Measurements from ENCODE around the gene MSANTD1. TPM values are rescaled to one million over a fixed set of nuclear protein-coding genes. Genes with fewer than 3 reads are reported as not detected.

Gene MSANTD1
- total and polyA plus RNA-seq, 3 experiments from 2014 or later: 0.38 to 0.46 TPM; not detected in 1

GRCh38 chr4:3218824-3219760 is 29.9 kb upstream of the MSANTD1 start:
- H3K4me3 ChIP-seq (ENCODE audit: low read length): no peak overlapping the region
- no peak overlapping the region for H3K27ac ChIP-seq (ENCODE audit: low read depth, low read length)
- peaks cover 5 to 95% (median 37%) of the 10 kb centered on the region in 3 donors for H3K36me3 Mint-ChIP-seq
- no peaks in the 10 kb centered on the region for H3K9me3 Mint-ChIP-seq
- CTCF ChIA-PET: interaction anchor here (1.0 to 1.6 kb wide), 2 partner anchors 8 to 26 kb away, joined by 3 to 5 read pairs; no protein-coding TSS in a partner anchor
- H3K4me3 Mint-ChIP-seq: no peak overlapping the region
- POLR2A ChIA-PET: no interaction called here
- H3K27me3 ChIP-seq (ENCODE audit: insufficient read depth, low read length, poor library complexity, severe bottlenecking): no peaks in the 10 kb centered on the region
- peaks cover 65% of the 10 kb centered on the region for H3K36me3 ChIP-seq (ENCODE audit: insufficient read depth, low read length)
- DNase-seq: peak in 1 of 5 donors; percentile 32
- H3K9me3 ChIP-seq (ENCODE audit: low read length): no peaks in the 10 kb centered on the region
- H3K4me1 ChIP-seq (ENCODE audit: insufficient read depth, low read length): no peaks in the 10 kb centered on the region
- peaks cover 9 to 14% (median 9%) of the 10 kb centered on the region in 3 donors for H3K4me1 Mint-ChIP-seq
- peaks cover 0 to 4% of the 10 kb centered on the region in 2 donors for H3K27me3 Mint-ChIP-seq
- peak overlapping the region in 3 of 8 donors; percentile 33 to 92 (median 77) for H3K27ac Mint-ChIP-seq

- Histone ChIP-seq H3K4me1 (ENCODE audit: insufficient read depth, low read length) (no peaks in the 10 kb centered on the region), H3K36me3 (ENCODE audit: insufficient read depth, low read length) (peaks cover 68% of the 10 kb centered on the region), H3K27ac (ENCODE audit: low read depth, low read length) (no peak overlapping the region), H3K9me3 (ENCODE audit: low read length) (no peaks in the 10 kb centered on the region), H3K4me3 (ENCODE audit: low read length) (no peak overlapping the region), H3K27me3 (ENCODE audit: insufficient read depth, low read length, poor library complexity, severe bottlenecking) (no peaks in the 10 kb centered on the region)
- DNase-seq: peak in 1 of 5 donors; percentile 16
- H3K4me1 Mint-ChIP-seq: peaks cover 9 to 14% (median 9%) of the 10 kb centered on the region in 3 donors
- peak overlapping the region in 2 of 8 donors; percentile 33 to 91 for H3K27ac Mint-ChIP-seq
- H3K9me3 Mint-ChIP-seq: no peaks in the 10 kb centered on the region
- POLR2A ChIA-PET: no interaction called here
- peak overlapping the region in 2 of 7 donors; percentile 16 to 51 for H3K4me3 Mint-ChIP-seq
- CTCF ChIA-PET: interaction anchor here (1.0 kb wide), 1 partner anchor 9 kb away, joined by 3 read pairs; no protein-coding TSS in a partner anchor
- H3K36me3 Mint-ChIP-seq: peaks cover 5 to 95% (median 36%) of the 10 kb centered on the region in 3 donors
- peaks cover 0 to 4% of the 10 kb centered on the region in 2 donors for H3K27me3 Mint-ChIP-seq
Observed at GRCh38 chr4:3219761-3220475, 29.0 kb upstream of the MSANTD1 start.

GRCh38 chr4:3220476-3221183 is 28.3 kb upstream of the MSANTD1 start:
- Histone ChIP-seq H3K36me3 (ENCODE audit: insufficient read depth, low read length) (peaks cover 63% of the 10 kb centered on the region), H3K4me3 (ENCODE audit: low read length) (no peak overlapping the region), H3K27me3 (ENCODE audit: insufficient read depth, low read length, poor library complexity, severe bottlenecking) (no peaks in the 10 kb centered on the region), H3K9me3 (ENCODE audit: low read length) (no peaks in the 10 kb centered on the region), H3K4me1 (ENCODE audit: insufficient read depth, low read length) (no peaks in the 10 kb centered on the region), H3K27ac (ENCODE audit: low read depth, low read length) (no peak overlapping the region)
- Mint-ChIP-seq H3K4me1 (peaks cover 9 to 14% (median 9%) of the 10 kb centered on the region in 3 donors), H3K27me3 (peaks cover 0 to 4% of the 10 kb centered on the region in 2 donors), H3K4me3 (no peak overlapping the region), H3K36me3 (peaks cover 5 to 94% (median 37%) of the 10 kb centered on the region in 3 donors), H3K27ac (peak overlapping the region in 2 of 8 donors; percentile 44 to 81), H3K9me3 (no peaks in the 10 kb centered on the region)
- CTCF ChIA-PET: no interaction called here
- peak in 1 of 5 donors; percentile 33 for DNase-seq
- POLR2A ChIA-PET: no interaction called here

- no peak overlapping the region for H3K27ac ChIP-seq (ENCODE audit: low read depth, low read length)
- H3K9me3 ChIP-seq (ENCODE audit: low read length): no peaks in the 10 kb centered on the region
- H3K36me3 ChIP-seq (ENCODE audit: insufficient read depth, low read length): peaks cover 58% of the 10 kb centered on the region
- no peaks in the 10 kb centered on the region for H3K27me3 ChIP-seq (ENCODE audit: insufficient read depth, low read length, poor library complexity, severe bottlenecking)
- ChIA-PET POLR2A (no interaction called here), CTCF (no interaction called here)
- no peak overlapping the region for H3K4me3 ChIP-seq (ENCODE audit: low read length)
- peaks cover 5 to 93% (median 37%) of the 10 kb centered on the region in 3 donors for H3K36me3 Mint-ChIP-seq
- H3K27me3 Mint-ChIP-seq: no peaks in the 10 kb centered on the region
- H3K4me1 ChIP-seq (ENCODE audit: insufficient read depth, low read length): no peaks in the 10 kb centered on the region
- peak overlapping the region in 3 of 8 donors; percentile 7 to 81 (median 44) for H3K27ac Mint-ChIP-seq
- peaks cover 9 to 14% (median 9%) of the 10 kb centered on the region in 3 donors for H3K4me1 Mint-ChIP-seq
- H3K9me3 Mint-ChIP-seq: no peaks in the 10 kb centered on the region
- DNase-seq: no peak
- H3K4me3 Mint-ChIP-seq: no peak overlapping the region
Observed at GRCh38 chr4:3221184-3221494, 27.8 kb upstream of the MSANTD1 start.

GRCh38 chr4:3221996-3222395 is 27.0 kb upstream of the MSANTD1 start:
- no peak overlapping the region for H3K27ac ChIP-seq (ENCODE audit: low read depth, low read length)
- ChIA-PET POLR2A (interaction anchor here (0.6 kb wide), 1 partner anchor 12 kb away, joined by 7 read pairs; no protein-coding TSS in a partner anchor), CTCF (no interaction called here)
- Mint-ChIP-seq H3K36me3 (peaks cover 5 to 96% (median 35%) of the 10 kb centered on the region in 3 donors), H3K4me1 (peaks cover 9 to 14% (median 9%) of the 10 kb centered on the region in 3 donors), H3K27ac (peak overlapping the region in 1 of 8 donors; percentile 7), H3K27me3 (no peaks in the 10 kb centered on the region), H3K4me3 (no peak overlapping the region), H3K9me3 (no peaks in the 10 kb centered on the region)
- no peaks in the 10 kb centered on the region for H3K9me3 ChIP-seq (ENCODE audit: low read length)
- H3K27me3 ChIP-seq (ENCODE audit: insufficient read depth, low read length, poor library complexity, severe bottlenecking): no peaks in the 10 kb centered on the region
- no peaks in the 10 kb centered on the region for H3K4me1 ChIP-seq (ENCODE audit: insufficient read depth, low read length)
- H3K36me3 ChIP-seq (ENCODE audit: insufficient read depth, low read length): peaks cover 58% of the 10 kb centered on the region
- H3K4me3 ChIP-seq (ENCODE audit: low read length): no peak overlapping the region
- peak in 1 of 5 donors; percentile 17 for DNase-seq

GRCh38 chr4:3223346-3223745 is 25.6 kb upstream of the MSANTD1 start:
- peaks cover 5 to 90% (median 33%) of the 10 kb centered on the region in 3 donors for H3K36me3 Mint-ChIP-seq
- peaks cover 50% of the 10 kb centered on the region for H3K36me3 ChIP-seq (ENCODE audit: insufficient read depth, low read length)
- no peaks in the 10 kb centered on the region for H3K9me3 Mint-ChIP-seq
- H3K4me3 ChIP-seq (ENCODE audit: low read length): no peak overlapping the region
- no peak overlapping the region for H3K27ac ChIP-seq (ENCODE audit: low read depth, low read length)
- H3K4me1 Mint-ChIP-seq: peaks cover 9 to 14% (median 9%) of the 10 kb centered on the region in 3 donors
- H3K4me1 ChIP-seq (ENCODE audit: insufficient read depth, low read length): no peaks in the 10 kb centered on the region
- H3K4me3 Mint-ChIP-seq: no peak overlapping the region
- ChIA-PET CTCF (no interaction called here), POLR2A (no interaction called here)
- no peaks in the 10 kb centered on the region for H3K27me3 Mint-ChIP-seq
- no peaks in the 10 kb centered on the region for H3K9me3 ChIP-seq (ENCODE audit: low read length)
- no peak overlapping the region for H3K27ac Mint-ChIP-seq
- peak in 1 of 5 donors; percentile 7 for DNase-seq
- H3K27me3 ChIP-seq (ENCODE audit: insufficient read depth, low read length, poor library complexity, severe bottlenecking): no peaks in the 10 kb centered on the region

GRCh38 chr4:3223956-3224748 is 24.8 kb upstream of the MSANTD1 start:
- no peaks in the 10 kb centered on the region for H3K4me1 ChIP-seq (ENCODE audit: insufficient read depth, low read length)
- POLR2A ChIA-PET: no interaction called here
- Mint-ChIP-seq H3K9me3 (no peaks in the 10 kb centered on the region), H3K27ac (peak overlapping the region in 3 of 8 donors; percentile 23 to 61 (median 38)), H3K27me3 (peaks cover 0 to under 1% of the 10 kb centered on the region in 2 donors), H3K4me1 (peaks cover 7 to 14% (median 9%) of the 10 kb centered on the region in 3 donors), H3K4me3 (no peak overlapping the region), H3K36me3 (peaks cover 4 to 90% (median 29%) of the 10 kb centered on the region in 3 donors)
- peaks cover 55% of the 10 kb centered on the region for H3K36me3 ChIP-seq (ENCODE audit: insufficient read depth, low read length)
- H3K9me3 ChIP-seq (ENCODE audit: low read length): no peaks in the 10 kb centered on the region
- no peak overlapping the region for H3K4me3 ChIP-seq (ENCODE audit: low read length)
- H3K27ac ChIP-seq (ENCODE audit: low read depth, low read length): no peak overlapping the region
- DNase-seq: peak in 1 of 5 donors; percentile 1
- no peaks in the 10 kb centered on the region for H3K27me3 ChIP-seq (ENCODE audit: insufficient read depth, low read length, poor library complexity, severe bottlenecking)
- CTCF ChIA-PET: interaction anchor here (0.8 to 1.3 kb wide), 3 partner anchors 12 to 31 kb away, joined by 3 read pairs; no protein-coding TSS in a partner anchor

Data from CD8-positive, alpha-beta memory T cell (primary cell).